Osteoblast (primary cell): ENCODE results near the gene CCDC50. TPM values are rescaled to one million over a fixed set of nuclear protein-coding genes. Genes with fewer than 3 reads are reported as not detected.

ENCODE experiments used
- DNase-seq: peaks from one replicate; pipeline ENCODE4 v3.0.0; 2011; ENCODE audit warnings: low spot score, mixed read lengths; ENCODE audit not compliant: insufficient read length; ENCODE audit errors: missing footprints
- H2AFZ ChIP-seq: 2 replicates; pipeline ENCODE4 v1.6.0; 2011; ENCODE audit warnings: mild to moderate bottlenecking, low read length
- H3K27ac ChIP-seq: 2 replicates; pipeline ENCODE4 v1.5.1; 2011; ENCODE audit warnings: mild to moderate bottlenecking, low read depth, low read length, moderate library complexity
- H3K27me3 ChIP-seq: 2 replicates; pipeline ENCODE4 v1.6.0; 2012; ENCODE audit warnings: mild to moderate bottlenecking, control low read depth, inconsistent platforms, low read length, moderate library complexity; ENCODE audit not compliant: insufficient read depth
- H3K36me3 ChIP-seq: 2 replicates; pipeline ENCODE4 v1.5.1; 2011; ENCODE audit warnings: mild to moderate bottlenecking, low read length, control low read depth, moderate library complexity; ENCODE audit not compliant: insufficient read depth
- H3K4me1 ChIP-seq: 2 replicates; pipeline ENCODE4 v1.5.1; 2011; ENCODE audit warnings: mild to moderate bottlenecking, low read length, control low read depth, moderate library complexity; ENCODE audit not compliant: insufficient read depth
- H3K4me2 ChIP-seq: 2 replicates; pipeline ENCODE4 v1.6.0; 2011; ENCODE audit warnings: mild to moderate bottlenecking, low read length; ENCODE audit not compliant: insufficient read depth
- H3K4me3 ChIP-seq: fragments of 200-600 bp; sonication (generic); 3 replicates; pipeline ENCODE4 v1.5.1; 2012; ENCODE audit warnings: mild to moderate bottlenecking, low read length, inconsistent platforms; ENCODE audit not compliant: insufficient read depth
- H3K79me2 ChIP-seq: 2 replicates; pipeline ENCODE4 v1.6.0; 2012; ENCODE audit warnings: mild to moderate bottlenecking, low read length, control low read depth, inconsistent platforms; ENCODE audit not compliant: insufficient read depth
- H3K9me3 ChIP-seq: 2 replicates; pipeline ENCODE4 v1.5.1; 2011; ENCODE audit warnings: low read depth, low read length, control low read depth
- H4K20me1 ChIP-seq: 2 replicates; pipeline ENCODE4 v1.6.0; 2012; ENCODE audit warnings: mild to moderate bottlenecking, low read length, control low read depth; ENCODE audit not compliant: insufficient read depth
- CTCF ChIP-seq: IDR thresholded peaks from 2 replicates; pipeline ENCODE4 v1.5.1; 2011; ENCODE audit warnings: mild to moderate bottlenecking, low read depth, low read length, moderate library complexity; ENCODE audit errors: extremely low read depth
- total RNA-seq: library from RNA; depleted of rRNA; stranded (reverse); fragments of >200 nt; gene quantifications from 2 replicates; pipeline ENCODE4 v1.2.3, GENCODE V29; 2012

The CCDC50 gene
- total RNA-seq, 1 donor, result 78.2 TPM

DNA sequence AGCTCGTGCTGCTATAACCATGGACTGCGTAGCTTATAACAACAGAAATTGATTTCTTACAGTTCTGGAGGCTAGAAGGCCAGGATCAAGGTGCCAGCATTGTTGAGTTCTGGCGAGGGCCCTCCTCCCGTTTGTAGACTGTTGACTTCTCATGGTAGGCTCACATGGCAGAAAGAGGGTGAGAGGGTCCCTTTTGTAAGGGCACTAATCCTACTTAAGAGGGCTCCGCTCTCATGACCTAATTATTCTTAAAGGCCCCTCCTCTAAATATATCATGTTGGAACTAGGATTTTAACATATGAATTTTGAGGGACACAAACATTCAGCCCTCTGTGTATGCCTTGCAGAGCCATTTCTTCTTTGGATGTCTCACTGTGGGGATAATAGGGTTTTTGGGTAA is 103.0 kb downstream of the CCDC50 start:
- no peak overlapping the region for H2AFZ ChIP-seq
- no peak overlapping the region for H3K27ac ChIP-seq
- H3K4me3 ChIP-seq, result no peak overlapping the region
- H3K4me2 ChIP-seq, result no peak overlapping the region
- H3K4me1 ChIP-seq, result no peaks in the 10 kb centered on the region
- H3K27me3 ChIP-seq, result no peaks in the 10 kb centered on the region
- H3K9me3 ChIP-seq, result no peaks in the 10 kb centered on the region
- H3K79me2 ChIP-seq, result no peaks in the 10 kb centered on the region
- no peak for TF ChIP-seq CTCF
- H3K36me3 ChIP-seq, result no peaks in the 10 kb centered on the region
- H4K20me1 ChIP-seq, result no peaks in the 10 kb centered on the region
- no peak for DNase-seq

DNA sequence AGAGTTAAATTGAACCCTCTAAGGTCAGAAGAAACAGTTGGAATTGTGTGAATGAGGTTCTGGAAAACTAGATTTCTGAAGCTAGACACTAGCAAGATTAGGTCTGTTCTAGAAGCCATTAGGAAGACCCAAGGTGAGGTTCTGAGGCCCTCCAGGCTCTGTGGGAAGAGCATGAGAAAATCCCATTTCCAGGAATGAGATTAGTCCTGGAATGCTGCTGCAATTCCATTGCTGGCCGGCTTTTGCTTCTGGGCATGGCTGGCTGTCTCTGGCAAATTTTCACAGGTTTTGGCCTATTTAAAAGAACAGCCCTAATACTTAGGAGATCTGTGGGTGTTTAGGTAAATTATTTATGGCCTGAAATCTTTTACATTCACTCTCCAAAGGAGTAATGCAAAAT is 104.8 kb downstream of the CCDC50 start:
- H2AFZ ChIP-seq, result no peak overlapping the region
- H3K4me2 ChIP-seq, result no peak overlapping the region
- H3K4me1 ChIP-seq, result no peaks in the 10 kb centered on the region
- no peak for TF ChIP-seq CTCF
- no peaks in the 10 kb centered on the region for H3K27me3 ChIP-seq
- H3K4me3 ChIP-seq, result no peak overlapping the region
- H3K36me3 ChIP-seq, result no peaks in the 10 kb centered on the region
- no peak overlapping the region for H3K27ac ChIP-seq
- H4K20me1 ChIP-seq, result no peaks in the 10 kb centered on the region
- H3K9me3 ChIP-seq, result no peaks in the 10 kb centered on the region
- no peaks in the 10 kb centered on the region for H3K79me2 ChIP-seq
- no peak for DNase-seq

DNA sequence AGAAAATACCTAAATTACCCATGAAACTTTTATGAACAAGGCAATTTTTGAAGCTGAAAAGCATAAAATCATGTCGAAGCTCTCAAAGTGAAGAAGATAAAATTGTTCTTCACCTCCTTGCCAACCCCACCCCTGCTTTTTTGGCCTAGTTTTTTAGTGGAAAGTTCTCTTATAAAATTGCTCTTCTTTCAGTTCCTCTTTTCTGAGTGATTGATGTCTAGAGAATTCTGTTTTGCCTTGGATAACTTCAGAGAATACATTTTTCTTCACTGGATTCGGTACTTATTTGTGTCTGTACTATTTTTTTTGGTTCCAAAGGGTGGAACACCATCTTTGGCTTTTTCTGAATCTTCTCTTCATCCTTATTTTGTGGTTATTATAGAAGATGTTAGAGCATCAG is 106.8 kb downstream of the CCDC50 start:
- no peak for TF ChIP-seq CTCF
- no peak overlapping the region for H3K4me2 ChIP-seq
- H3K9me3 ChIP-seq, result no peaks in the 10 kb centered on the region
- H4K20me1 ChIP-seq, result no peaks in the 10 kb centered on the region
- DNase-seq, result no peak
- H3K79me2 ChIP-seq, result no peaks in the 10 kb centered on the region
- no peaks in the 10 kb centered on the region for H3K4me1 ChIP-seq
- H2AFZ ChIP-seq, result no peak overlapping the region
- no peak overlapping the region for H3K27ac ChIP-seq
- no peaks in the 10 kb centered on the region for H3K27me3 ChIP-seq
- H3K36me3 ChIP-seq, result no peaks in the 10 kb centered on the region
- H3K4me3 ChIP-seq, result no peak overlapping the region

DNA sequence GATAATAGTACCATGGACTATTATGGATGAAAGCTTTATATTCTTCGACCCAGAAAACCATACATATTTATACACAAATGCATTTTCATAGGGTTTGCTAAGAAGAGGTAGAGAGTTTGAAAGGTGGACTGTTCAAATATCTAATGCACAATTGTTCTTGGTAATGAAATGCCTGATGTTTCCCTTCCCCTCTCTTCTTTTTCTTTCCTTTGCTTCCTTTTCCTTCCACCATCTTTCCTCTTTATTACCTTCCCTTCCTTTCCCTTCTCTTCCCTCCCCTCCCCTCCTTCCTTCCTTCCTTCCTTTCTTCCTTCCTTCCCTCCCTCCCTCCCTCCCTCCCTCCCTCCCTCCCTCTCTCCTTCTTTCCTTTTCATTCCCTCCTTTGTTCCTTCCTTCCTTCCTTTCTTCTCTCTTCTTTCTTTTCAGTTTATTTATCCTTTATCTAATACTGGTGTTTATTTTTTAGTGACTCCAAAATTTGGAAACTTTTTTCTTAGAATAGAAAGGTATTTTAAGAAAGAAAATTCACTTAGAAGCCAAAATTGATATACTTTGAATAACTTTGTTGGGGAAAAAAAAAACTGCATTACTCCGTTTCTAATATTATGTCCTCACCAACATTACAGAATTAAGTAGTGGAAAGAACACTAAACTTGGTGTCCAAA is 109.1 kb downstream of the CCDC50 start:
- Histone ChIP-seq H3K4me3 (no peak overlapping the region), H3K4me1 (no peaks in the 10 kb centered on the region), H3K9me3 (no peaks in the 10 kb centered on the region), H3K79me2 (no peaks in the 10 kb centered on the region), H4K20me1 (no peaks in the 10 kb centered on the region), H3K4me2 (no peak overlapping the region), H2AFZ (no peak overlapping the region), H3K36me3 (no peaks in the 10 kb centered on the region), H3K27me3 (no peaks in the 10 kb centered on the region), H3K27ac (no peak overlapping the region)
- TF ChIP-seq CTCF, result no peak
- DNase-seq, result no peak
